GM12878 (cell line): ENCODE measurements around the gene PDIA3. TPM values are rescaled to one million over a fixed set of nuclear protein-coding genes. Genes with fewer than 3 reads are reported as not detected.

Experiments used
- ATAC-seq: fragments of 200-7000 bp; cut with Tn5 transposase; 3 replicates; pipeline ENCODE4 v1.9.1; 2020; ENCODE audit warnings: mild to moderate bottlenecking, moderate library complexity
- BruUV-seq: library from RNA; stranded (reverse); fragments of 400-500 nt; replicated peaks from 2 replicates; lab custom pipeline; 2021; lab: Mats Ljungman, UMichigan
- CTCF ChIA-PET: fragments of 300-600 bp; sonication (Branson Sonifier 250); formaldehyde crosslinking; extraction: SDS; loops from one replicate; lab custom pipeline; 2021; ENCODE audit warnings: inconsistent platforms; lab: Yijun Ruan, JAX
- POLR2A ChIA-PET: fragments of 350-600 bp; formaldehyde crosslinking; extraction: SDS; loops from one replicate; lab custom pipeline; 2021; ENCODE audit warnings: inconsistent platforms; lab: Charles Lee
- RAD21 ChIA-PET: fragments of 300-600 bp; sonication (Branson Sonifier 250); formaldehyde crosslinking; loops from one replicate; lab custom pipeline; 2023; ENCODE audit warnings: antibody characterized with exemption; ENCODE audit not compliant: unreplicated experiment; lab: Charles Lee
- SMC1A ChIA-PET: fragments of 300-600 bp; sonication (Branson Sonifier 250); formaldehyde crosslinking; loops from one replicate; lab custom pipeline; 2023; ENCODE audit not compliant: unreplicated experiment, uncharacterized antibody; lab: Charles Lee
- DNase-seq: peaks from one replicate; pipeline ENCODE4 v3.0.0-alpha.2; 2011; ENCODE audit warnings: low read depth, low spot score
- FAIRE-seq: peaks from 3 replicates; lab custom pipeline; 2011; peaks lifted over from hg19 to GRCh38; lab: Jason Lieb, UNC
- H2AFZ ChIP-seq: 2 replicates; pipeline ENCODE4 v1.6.0; 2011; ENCODE audit warnings: low read depth, low read length, control low read depth; ENCODE audit not compliant: control insufficient read depth
- H3K27ac ChIP-seq: 2 replicates; pipeline ENCODE4 v1.5.1; 2011; ENCODE audit warnings: control low read depth; ENCODE audit not compliant: control insufficient read depth, insufficient read depth
- H3K27me3 ChIP-seq, 2 experiments: replicated peaks in 1 of 2; 2 replicates each; pipeline versions ENCODE4 v1.6.0 to v1.6.1; 2011; ENCODE audit warnings: low read length in 1 of 2; ENCODE audit not compliant: control insufficient read depth in 2 of 2, insufficient read depth in 2 of 2
- H3K36me3 ChIP-seq, 2 experiments: 2 replicates each; pipeline ENCODE4 v1.5.1; 2011; ENCODE audit warnings: low read length in 1 of 2; ENCODE audit not compliant: control insufficient read depth in 2 of 2, insufficient read depth in 2 of 2
- H3K4me1 ChIP-seq: 2 replicates; pipeline ENCODE4 v1.6.1; 2011; ENCODE audit warnings: mild to moderate bottlenecking, low read length, moderate library complexity, mixed read lengths; ENCODE audit not compliant: control insufficient read depth, insufficient read depth
- H3K4me2 ChIP-seq: 2 replicates; pipeline ENCODE4 v1.6.0; 2011; ENCODE audit warnings: control low read depth; ENCODE audit not compliant: control insufficient read depth, insufficient read depth
- H3K4me3 ChIP-seq: fragments of 200-600 bp; sonication (generic); 2 replicates; pipeline ENCODE4 v1.5.1; 2016
- H3K79me2 ChIP-seq: 2 replicates; pipeline ENCODE4 v1.6.0; 2011; ENCODE audit warnings: low read length; ENCODE audit not compliant: control insufficient read depth, insufficient read depth
- H3K9ac ChIP-seq: 2 replicates; pipeline ENCODE4 v1.8.0; 2011; ENCODE audit warnings: low read length, control low read depth, mixed read lengths; ENCODE audit not compliant: control insufficient read depth, insufficient read depth
- H3K9me3 ChIP-seq: replicated peaks from 3 replicates; pipeline ENCODE4 v1.5.1; 2011; ENCODE audit warnings: mild to moderate bottlenecking, low read length; ENCODE audit not compliant: control insufficient read depth, insufficient read depth
- H4K20me1 ChIP-seq: 2 replicates; pipeline ENCODE4 v1.6.0; 2011; ENCODE audit not compliant: control insufficient read depth, insufficient read depth
- IRF3 ChIP-seq: fragments of 450-650 bp; IDR thresholded peaks from 2 replicates; pipeline ENCODE4 v1.6.1; 2014; ENCODE audit warnings: mild to moderate bottlenecking
- PML ChIP-seq: IDR thresholded peaks from 2 replicates; pipeline ENCODE4 v1.6.1; 2012; ENCODE audit warnings: low read length, inconsistent platforms
- POLR2A ChIP-seq: IDR thresholded peaks from 2 replicates; pipeline ENCODE4 v1.6.1; 2011; ENCODE audit warnings: low read depth, mild to moderate bottlenecking, low read length
- SMAD5 ChIP-seq: IDR thresholded peaks from 2 replicates; pipeline ENCODE4 v1.6.1; 2016; ENCODE audit warnings: antibody characterized with exemption, low read depth
- SPI1 ChIP-seq: IDR thresholded peaks from 2 replicates; pipeline ENCODE4 v1.6.1; 2011; ENCODE audit warnings: low read depth, mild to moderate bottlenecking, low read length, moderate library complexity, borderline replicate concordance; ENCODE audit not compliant: insufficient read depth
- USF2 ChIP-seq: IDR thresholded peaks from 2 replicates; pipeline ENCODE4 v1.6.1; 2011; ENCODE audit warnings: low read depth, low read length, improper control_type of control experiment, borderline replicate concordance
- ZBED1 ChIP-seq: IDR thresholded peaks from 2 replicates; pipeline ENCODE4 v1.6.1; 2016; ENCODE audit warnings: borderline replicate concordance
- WGBS: methylation state at CpG from one replicate; pipeline ENCODE4 v1.1.6; 2016; ENCODE audit warnings: low lambda C conversion rate; ENCODE audit not compliant: insufficient replicate concordance, insufficient coverage; ENCODE audit errors: missing lambda C conversion rate; 5-methylcytosine and 5-hydroxymethylcytosine counted together
- in situ Hi-C: fragments of 300-500 bp; cut with MboI; formaldehyde crosslinking; loops from 9 replicates; pipeline ENCODE4 v1.14.3; 2018; ENCODE audit warnings: mixed read lengths
- intact Hi-C: fragments of 100-400 bp; cut with micrococcal nuclease; formaldehyde crosslinking; loops from one replicate; pipeline ENCODE4 v1.14.2; 2022; ENCODE audit not compliant: unreplicated experiment
- polyA plus RNA-seq, 11 experiments: library from polyadenylated mRNA; depleted of rRNA in 4 of 11; unstranded in 6 of 11; stranded (reverse) in 5 of 11; fragments of >200 nt; fragmentation: Nextera tagmentation in 4 of 11; fragmentation: Illumina TruSeq in 1 of 11; extraction: Ambion mirVana in 4 of 11; extraction: Trizol in 1 of 11; gene quantifications; 1 replicate in 1 of 11; 2 replicates in 10 of 11; pipeline versions ENCODE4 v1.2.1 to v1.2.3, GENCODE V29; 2011 to 2016; ENCODE audit warnings: inconsistent platforms in 2 of 11, missing spikeins in 2 of 11, low read depth in 1 of 11
- total RNA-seq, 4 experiments: library from RNA; depleted of rRNA in 3 of 4; stranded (reverse); fragments of >200 nt in 3 of 4; fragmentation: Illumina TruSeq in 1 of 4; extraction: Trizol in 1 of 4; gene quantifications; 2 replicates each; pipeline versions ENCODE4 v1.2.1 to v1.2.3, GENCODE V29; 2013 to 2021

The PDIA3 gene
- total and polyA plus RNA-seq, 10 of the 15 experiments (the other 5 are each of a cell fraction or from before 2014, with no cell fraction given) = 18.2 to 716 (median 181) TPM

DNA sequence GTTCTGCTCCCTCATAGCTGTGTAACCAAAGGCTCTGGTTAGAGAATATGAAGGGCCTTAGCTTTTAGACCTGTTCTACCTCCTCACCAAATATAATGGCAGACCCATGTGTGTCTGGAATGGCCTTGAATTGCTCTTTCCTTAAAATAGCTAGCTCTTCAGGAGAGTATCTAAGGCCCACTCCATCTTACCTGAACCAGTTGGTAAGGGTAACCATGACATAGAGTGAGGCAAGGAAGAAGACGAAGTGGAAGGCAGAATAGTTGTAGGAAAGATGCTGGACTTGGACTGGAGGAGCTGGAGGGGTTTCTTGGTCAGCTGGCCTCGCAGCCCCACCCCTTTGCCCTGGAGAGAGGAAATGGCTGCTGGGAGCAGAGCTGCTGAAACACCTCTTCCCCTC, 49.0 kb downstream of the PDIA3 start:
- SMC1A ChIA-PET = interaction anchor here (1.0 to 9.4 kb wide), 4 partner anchors 18 to 33 kb away, joined by 3 to 129 read pairs (median 4); partner anchors contain the start of genes ELL3 and MFAP1
- Histone ChIP-seq H3K79me2 (peaks cover 34% of the 10 kb centered on the region), H3K36me3 (peaks cover 5 to 30% of the 10 kb centered on the region in 2 experiments), H3K27me3 (no peaks in the 10 kb centered on the region), H3K9ac (no peak overlapping the region), H3K4me2 (peak overlapping the region; percentile 4; the same call in 1 of the 2 replicates), H3K4me3 (no peak overlapping the region), H3K9me3 (no peaks in the 10 kb centered on the region), H4K20me1 (no peaks in the 10 kb centered on the region; the same call in none of the 2 replicates), H3K27ac (no peak overlapping the region), H3K4me1 (peaks cover 26% of the 10 kb centered on the region), H2AFZ (no peak overlapping the region)
- ATAC-seq (no peak), DNase-seq (no peak), FAIRE-seq (no peak)
- RAD21 ChIA-PET = interaction anchor here (0.8 to 2.1 kb wide), 4 partner anchors 14 to 89 kb away, joined by 3 to 6 read pairs (median 4); partner anchors contain the start of gene ELL3
- in situ Hi-C loops (loop anchor here (10.0 to 25.0 kb wide), 2 partner anchors 930 to 1533 kb away; partner anchors contain the start of genes GANC and TMEM87A), intact Hi-C loops (no loop called here)
- no peak for TF ChIP-seq USF2
- TF ChIP-seq POLR2A = 0 out of 2 replicates have a peak, but pooled peaks have one; percentile 10
- 0 out of 2 replicates have a peak, but pooled peaks have one; percentile 39 for TF ChIP-seq PML
- BruUV-seq = no TSS peak
- POLR2A ChIA-PET = interaction anchor here (0.5 to 5.9 kb wide), 6 partner anchors 9 to 42 kb away, joined by 3 to 48 read pairs (median 3); partner anchors contain the start of gene MFAP1
- WGBS = 74% methylated on average over 2 of the region's 2 CpGs
- CTCF ChIA-PET = interaction anchor here (0.5 to 4.0 kb wide), 5 partner anchors 14 to 173 kb away, joined by 3 to 23 read pairs (median 6); partner anchors contain the start of gene ELL3

- no peak for FAIRE-seq
- H3K27me3 ChIP-seq = no peaks in the 10 kb centered on the region
- H3K9ac ChIP-seq = no peak overlapping the region
- TF ChIP-seq SPI1 (no peak), ZBED1 (0 out of 2 replicates have a peak, but pooled peaks have one; percentile 12), IRF3 (no peak), SMAD5 (0 out of 2 replicates have a peak, but pooled peaks have one; percentile 32)
- TF ChIP-seq, all 136 proteins: peak for 2
- CTCF ChIA-PET = interaction anchor here (1.0 to 4.0 kb wide), 5 partner anchors 14 to 36 kb away, joined by 3 to 23 read pairs (median 6); partner anchors contain the start of genes ELL3 and MFAP1
- no peak for ATAC-seq
- DNase-seq = no peak
- H3K36me3 ChIP-seq = peaks cover 5 to 30% of the 10 kb centered on the region in 2 experiments
- no TSS peak for BruUV-seq
- peaks cover 27% of the 10 kb centered on the region for H3K4me1 ChIP-seq
- POLR2A ChIA-PET = interaction anchor here (0.6 to 5.9 kb wide), 6 partner anchors 13 to 1297 kb away, joined by 3 to 48 read pairs (median 4); partner anchors contain the start of gene MFAP1
- no peak overlapping the region for H2AFZ ChIP-seq
- intact Hi-C loops = no loop called here
- no peaks in the 10 kb centered on the region; the same call in none of the 2 replicates for H4K20me1 ChIP-seq
- SMC1A ChIA-PET = interaction anchor here (1.2 to 9.4 kb wide), 4 partner anchors 13 to 31 kb away, joined by 3 to 129 read pairs (median 8); partner anchors contain the start of genes ELL3, MFAP1 and WDR76
- peaks cover 40% of the 10 kb centered on the region for H3K79me2 ChIP-seq
- no peak overlapping the region for H3K4me2 ChIP-seq
- H3K9me3 ChIP-seq = no peaks in the 10 kb centered on the region
- H3K4me3 ChIP-seq = no peak overlapping the region
- no peak overlapping the region for H3K27ac ChIP-seq
- RAD21 ChIA-PET = interaction anchor here (0.6 to 2.1 kb wide), 3 partner anchors 13 to 19 kb away, joined by 3 to 6 read pairs (median 5); partner anchors contain the start of gene ELL3
- in situ Hi-C loops = loop anchor here (10.0 to 25.0 kb wide), 2 partner anchors 929 to 1534 kb away; partner anchors contain the start of genes GANC and TMEM87A
These were observed 49.8 kb downstream of the PDIA3 start for GRCh38 chr15:43795997-43796396.
